SK-N-SH (cell line): ENCODE data around the gene YTHDF1. TPM values are rescaled to one million over a fixed set of nuclear protein-coding genes. Genes with fewer than 3 reads are reported as not detected.

ENCODE experiments used
- CTCF ChIA-PET: fragments of 300-600, 350-600 bp; formaldehyde crosslinking; extraction: SDS; loops from one replicate; lab custom pipeline; 2021; lab: Yijun Ruan, JAX
- POLR2A ChIA-PET: fragments of 350-600 bp; sonication (Branson Sonifier 250); formaldehyde crosslinking; extraction: SDS; loops from one replicate; lab custom pipeline; 2020; ENCODE audit warnings: antibody characterized with exemption, inconsistent platforms; lab: Yijun Ruan, JAX
- DNase-seq: peaks from one replicate; pipeline ENCODE4 v3.0.0; 2012
- H2AFZ ChIP-seq: fragments of 200-600 bp; sonication (generic); 2 replicates; pipeline ENCODE4 v1.8.1; 2016; ENCODE audit warnings: antibody characterized with exemption, mild to moderate bottlenecking, low read depth
- H3F3A ChIP-seq: fragments of 200-600 bp; sonication (generic); replicated peaks from 2 replicates; pipeline ENCODE3; 2016; ENCODE audit warnings: antibody characterized with exemption, mild to moderate bottlenecking; ENCODE audit not compliant: insufficient read depth
- H3K27ac ChIP-seq, 2 experiments: fragments of 200-500 bp in 1 of 2; fragments of 200-600 bp in 1 of 2; sonication (Bioruptor generic) in 1 of 2; sonication (generic), shearing (Covaris generic) in 1 of 2; 2 replicates each; pipeline versions ENCODE4 v1.5.1 to v1.6.1; 2014 to 2016; ENCODE audit warnings: low read depth in 2 of 2, inconsistent platforms in 1 of 2, low read length in 1 of 2, mild to moderate bottlenecking in 1 of 2, mixed read lengths in 1 of 2
- H3K27me3 ChIP-seq: fragments of 200-600 bp; sonication (generic), shearing (Covaris generic); 2 replicates; pipeline ENCODE4 v1.6.1; 2016; ENCODE audit warnings: mixed run types; ENCODE audit not compliant: insufficient read depth
- H3K36me3 ChIP-seq, 2 experiments: fragments of 200-500 bp in 1 of 2; fragments of 200-600 bp in 1 of 2; sonication (Bioruptor generic) in 1 of 2; sonication (generic) in 1 of 2; replicated peaks in 1 of 2; 2 replicates each; pipeline versions ENCODE3 to v1.5.1; 2014 to 2016; ENCODE audit warnings: low read length in 1 of 2, mild to moderate bottlenecking in 1 of 2; ENCODE audit not compliant: insufficient read depth in 2 of 2, control insufficient read depth in 1 of 2
- H3K4me1 ChIP-seq, 2 experiments: fragments of 200-500 bp in 1 of 2; fragments of 200-600 bp in 1 of 2; sonication (Bioruptor generic) in 1 of 2; sonication (generic), shearing (Covaris generic) in 1 of 2; 2 replicates each; pipeline versions ENCODE4 v1.5.1 to v1.6.1; 2014 to 2016; ENCODE audit warnings: low read depth in 1 of 2, low read length in 1 of 2, mixed run types in 1 of 2; ENCODE audit not compliant: insufficient read depth in 2 of 2, control insufficient read depth in 1 of 2
- H3K4me2 ChIP-seq: fragments of 200-600 bp; sonication (generic), shearing (Covaris generic); 2 replicates; pipeline ENCODE4 v1.6.1; 2017; ENCODE audit warnings: mixed run types
- H3K4me3 ChIP-seq, 2 experiments: fragments of 200-500 bp in 1 of 2; fragments of 200-600 bp in 1 of 2; sonication (Bioruptor generic) in 1 of 2; sonication (generic), shearing (Covaris generic) in 1 of 2; 2 replicates each; pipeline versions ENCODE4 v1.5.1 to v1.8.1; 2014 to 2016; ENCODE audit warnings: low read depth in 2 of 2, inconsistent platforms in 1 of 2, low read length in 1 of 2, mild to moderate bottlenecking in 1 of 2, mixed read lengths in 1 of 2, moderate library complexity in 1 of 2
- H3K79me2 ChIP-seq: fragments of 200-600 bp; sonication (generic); 2 replicates; pipeline ENCODE4 v1.8.1; 2017; ENCODE audit warnings: mild to moderate bottlenecking; ENCODE audit not compliant: insufficient read depth
- H3K9ac ChIP-seq: fragments of 200-600 bp; sonication (generic); 2 replicates; pipeline ENCODE4 v1.6.1; 2017; ENCODE audit warnings: mixed run types
- H3K9me2 ChIP-seq: fragments of 200-600 bp; sonication (generic); 2 replicates; pipeline ENCODE4 v1.6.1; 2017; ENCODE audit warnings: mixed run types
- H3K9me3 ChIP-seq: fragments of 200-600 bp; sonication (generic); 2 replicates; pipeline ENCODE4 v1.6.1; 2017; ENCODE audit warnings: mixed run types, mild to moderate bottlenecking, moderate library complexity
- H4K20me1 ChIP-seq: fragments of 200-600 bp; sonication (generic); 2 replicates; pipeline ENCODE4 v1.6.1; 2017; ENCODE audit warnings: mild to moderate bottlenecking, mixed run types; ENCODE audit not compliant: insufficient read depth
- CHD2 ChIP-seq: fragments of 150-350 bp; IDR thresholded peaks from 2 replicates; pipeline ENCODE4 v1.6.1; 2018; ENCODE audit warnings: low read length; ENCODE audit not compliant: partially characterized antibody
- EP300 ChIP-seq, 2 experiments: IDR thresholded peaks; 2 replicates each; pipeline versions ENCODE4 v1.4.0 to v1.6.1; 2012; ENCODE audit warnings: borderline replicate concordance in 1 of 2, low read depth in 1 of 2, low read length in 1 of 2
- EZH2phosphoT487 ChIP-seq: fragments of 200-600 bp; sonication (generic); IDR thresholded peaks from 2 replicates; pipeline ENCODE4 v1.6.1; 2017; ENCODE audit warnings: low read depth, mixed run types, mild to moderate bottlenecking, antibody characterized with exemption, moderate library complexity, borderline replicate concordance
- FOSL2 ChIP-seq: IDR thresholded peaks from 2 replicates; pipeline ENCODE4 v1.4.0; 2012; ENCODE audit warnings: low read depth, mild to moderate bottlenecking, moderate library complexity, borderline replicate concordance
- GATA2 ChIP-seq: sonication (generic); formaldehyde crosslinking; IDR thresholded peaks from 2 replicates; pipeline ENCODE4 v1.5.0; 2020; ENCODE audit warnings: mild to moderate bottlenecking, missing genetic modification reagents
- IRF3 ChIP-seq: fragments of 150-350 bp; IDR thresholded peaks from 2 replicates; pipeline ENCODE4 v1.6.1; 2016; ENCODE audit warnings: mild to moderate bottlenecking, low read depth, low read length
- PBX3 ChIP-seq: IDR thresholded peaks from 2 replicates; pipeline ENCODE4; 2012
- RAD21 ChIP-seq: IDR thresholded peaks from 2 replicates; pipeline ENCODE4 v1.6.1; 2012; ENCODE audit warnings: mild to moderate bottlenecking, low read length
- REST ChIP-seq: IDR thresholded peaks from 2 replicates; pipeline ENCODE4 v1.6.1; 2012; ENCODE audit warnings: mild to moderate bottlenecking, low read depth, low read length, moderate library complexity
- RXRA ChIP-seq: IDR thresholded peaks from 2 replicates; pipeline ENCODE4 v1.4.0; 2012; ENCODE audit warnings: low read depth, mild to moderate bottlenecking, borderline replicate concordance
- SIN3A ChIP-seq: IDR thresholded peaks from 2 replicates; pipeline ENCODE4 v1.6.1; 2012; ENCODE audit warnings: low read depth, mild to moderate bottlenecking, low read length, moderate library complexity, borderline replicate concordance
- SMC3 ChIP-seq: IDR thresholded peaks from 2 replicates; pipeline ENCODE4 v1.6.1; 2012; ENCODE audit warnings: low read depth, low read length, improper control_type of control experiment
- TAF1 ChIP-seq: IDR thresholded peaks from 2 replicates; pipeline ENCODE4 v1.6.1; 2012; ENCODE audit warnings: low read depth, mild to moderate bottlenecking, low read length, moderate library complexity, borderline replicate concordance
- TCF12 ChIP-seq: IDR thresholded peaks from 2 replicates; pipeline ENCODE4 v1.4.0; 2012
- ZBTB33 ChIP-seq: IDR thresholded peaks from 2 replicates; pipeline ENCODE4 v1.4.0; 2012; ENCODE audit warnings: low read depth, borderline replicate concordance
- WGBS: methylation state at CpG from one replicate; pipeline ENCODE4 v1.1.6; 2017; ENCODE audit warnings: low lambda C conversion rate; 5-methylcytosine and 5-hydroxymethylcytosine counted together
- polyA plus RNA-seq, 3 experiments: library from polyadenylated mRNA; depleted of rRNA; stranded (reverse); fragments of >200 nt; gene quantifications; 2 replicates each; pipeline ENCODE4 v1.2.3, GENCODE V29; 2012
- TF ChIP-seq, protein P1 (sequence below): fragments of 150-350 bp; IDR thresholded peaks from 2 replicates; pipeline ENCODE4 v1.6.1; 2017; ENCODE audit warnings: antibody characterized with exemption, low read length, low read depth, borderline replicate concordance

YTHDF1 gene
- polyA plus RNA-seq, 1 of the 3 experiments (the other 2 are of a cell fraction), result 17.0 TPM

DNA sequence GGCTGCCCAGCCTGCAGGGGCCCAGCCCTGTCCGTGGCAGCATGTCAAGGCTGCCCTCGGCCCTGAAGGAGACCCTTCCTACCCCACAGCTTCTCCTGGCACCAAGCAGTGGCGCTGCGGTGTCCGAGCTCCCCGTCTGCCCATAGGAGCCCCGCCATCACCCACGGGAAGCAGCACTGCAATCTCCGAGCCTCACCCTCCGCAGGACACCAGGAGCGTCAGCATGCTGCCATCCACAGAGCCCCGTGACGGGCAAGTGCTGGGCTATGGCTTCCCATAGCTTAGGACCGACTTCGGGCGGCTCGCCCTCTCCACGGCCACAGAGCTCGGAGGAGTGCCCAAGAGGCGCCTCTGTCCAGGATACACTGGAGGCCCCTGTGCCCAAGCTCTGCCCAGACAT is 25.1 kb downstream of the YTHDF1 start:
- H3K4me1 ChIP-seq, result no peaks in the 10 kb centered on the region
- H3K9ac ChIP-seq, result no peak overlapping the region
- H3K27me3 ChIP-seq, result no peaks in the 10 kb centered on the region
- no peak overlapping the region for H3K4me3 ChIP-seq
- WGBS, result 71% methylated on average over 11 of the region's 20 CpGs
- 0 out of 2 replicates have a peak, but pooled peaks cover 4% of the 10 kb centered on the region for H3K79me2 ChIP-seq
- H3K36me3 ChIP-seq, result peaks cover 11 to 13% of the 10 kb centered on the region in 2 experiments
- peaks cover 4% of the 10 kb centered on the region for H3F3A ChIP-seq
- no peaks in the 10 kb centered on the region for H3K9me2 ChIP-seq
- no peak for DNase-seq
- no peak overlapping the region for H3K4me2 ChIP-seq
- CTCF ChIA-PET, result interaction anchor here (0.9 to 1.5 kb wide), 4 partner anchors 13 to 135 kb away, joined by 3 to 6 read pairs (median 4); no protein-coding TSS in a partner anchor
- TF ChIP-seq TCF12 (no peak), EP300 (IDR thresholded peaks at IDR 0.05; ENCODE audit: borderline replicate concordance in 1 of 2, low read depth in 1 of 2, low read length in 1 of 2) (no peak), IRF3 (no peak), GATA2 (CRISPR knock-in tag) (no peak), ZBTB33 (no peak), PBX3 (no peak), SIN3A (no peak), CHD2 (no peak), REST (no peak), SMC3 (no peak), RAD21 (no peak), RXRA (no peak), TAF1 (no peak), EZH2phosphoT487 (no peak), FOSL2 (no peak)
- TF ChIP-seq, protein P1, sequence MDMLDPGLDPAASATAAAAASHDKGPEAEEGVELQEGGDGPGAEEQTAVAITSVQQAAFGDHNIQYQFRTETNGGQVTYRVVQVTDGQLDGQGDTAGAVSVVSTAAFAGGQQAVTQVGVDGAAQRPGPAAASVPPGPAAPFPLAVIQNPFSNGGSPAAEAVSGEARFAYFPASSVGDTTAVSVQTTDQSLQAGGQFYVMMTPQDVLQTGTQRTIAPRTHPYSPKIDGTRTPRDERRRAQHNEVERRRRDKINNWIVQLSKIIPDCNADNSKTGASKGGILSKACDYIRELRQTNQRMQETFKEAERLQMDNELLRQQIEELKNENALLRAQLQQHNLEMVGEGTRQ, result no peak
- H2AFZ ChIP-seq, result no peak overlapping the region
- H3K27ac ChIP-seq, result no peak overlapping the region
- no peaks in the 10 kb centered on the region for H3K9me3 ChIP-seq
- POLR2A ChIA-PET, result no interaction called here
- H4K20me1 ChIP-seq, result peaks cover 14% of the 10 kb centered on the region
